CD4-positive, alpha-beta T cell treated with Interleukin-15 for 4 hours (primary cell): ENCODE data around the gene RTL3.
"Not testable (repeated sequence)": the region's sequence is repeated elsewhere in the genome, so short reads cannot be mapped to it uniquely, and the experiment has no call there.

Experiments used
- DNase-seq: peaks from one replicate; pipeline ENCODE4 v3.0.0-alpha.2; 2020; ENCODE audit warnings: low spot score

Gene RTL3, protein sequence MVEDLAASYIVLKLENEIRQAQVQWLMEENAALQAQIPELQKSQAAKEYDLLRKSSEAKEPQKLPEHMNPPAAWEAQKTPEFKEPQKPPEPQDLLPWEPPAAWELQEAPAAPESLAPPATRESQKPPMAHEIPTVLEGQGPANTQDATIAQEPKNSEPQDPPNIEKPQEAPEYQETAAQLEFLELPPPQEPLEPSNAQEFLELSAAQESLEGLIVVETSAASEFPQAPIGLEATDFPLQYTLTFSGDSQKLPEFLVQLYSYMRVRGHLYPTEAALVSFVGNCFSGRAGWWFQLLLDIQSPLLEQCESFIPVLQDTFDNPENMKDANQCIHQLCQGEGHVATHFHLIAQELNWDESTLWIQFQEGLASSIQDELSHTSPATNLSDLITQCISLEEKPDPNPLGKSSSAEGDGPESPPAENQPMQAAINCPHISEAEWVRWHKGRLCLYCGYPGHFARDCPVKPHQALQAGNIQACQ

GRCh38 chrX:78658845-78659744 is at the start of gene RTL3:
Gene RTL3, minus strand, starts transcription at chrX:78659328. Its CDS starts 908 bp downstream, at chrX:78658420.
- no peak for DNase-seq

- no peak for DNase-seq
These were observed 49.7 kb upstream of the RTL3 start for GRCh38 chrX:78708816-78709215.

DNA sequence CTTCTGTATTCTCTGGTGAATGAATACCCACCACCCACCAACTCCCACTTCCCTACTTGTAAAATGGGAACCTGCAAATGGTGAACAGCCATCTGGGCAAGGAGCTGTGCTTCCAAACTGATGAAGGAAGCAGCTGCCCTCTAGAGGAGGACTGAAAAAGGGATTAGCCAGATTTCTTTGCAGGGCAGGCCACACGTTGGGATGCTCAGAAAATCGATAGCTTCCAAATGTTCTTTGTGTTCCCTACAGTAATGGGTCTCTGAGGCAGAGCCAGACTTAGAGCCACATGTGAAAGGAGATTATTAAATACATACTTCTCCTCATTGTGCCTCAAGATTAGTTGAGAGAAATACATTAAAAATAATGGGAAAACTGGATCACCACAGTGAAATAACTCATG is 49.1 kb upstream of the RTL3 start:
- DNase-seq = no peak

DNA sequence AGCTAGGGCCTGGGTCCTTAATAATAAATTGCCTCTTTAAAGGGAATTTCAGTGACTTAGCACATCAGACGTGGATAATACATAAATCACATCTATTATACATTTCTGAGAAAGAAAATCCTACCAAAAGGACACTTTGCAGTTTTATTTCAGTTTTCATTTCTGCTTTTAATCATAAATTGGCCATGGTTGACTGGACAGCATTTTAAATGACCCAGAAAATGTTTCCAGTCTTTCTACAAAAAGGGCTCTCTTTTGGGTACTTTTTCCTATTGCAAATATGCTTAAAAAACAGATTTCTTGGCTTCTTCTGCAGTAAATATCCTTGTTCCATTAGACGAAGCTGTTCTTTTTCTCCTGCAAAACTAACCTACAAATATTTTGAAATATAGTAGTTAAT is 46.9 kb upstream of the RTL3 start:
- no peak for DNase-seq

DNA sequence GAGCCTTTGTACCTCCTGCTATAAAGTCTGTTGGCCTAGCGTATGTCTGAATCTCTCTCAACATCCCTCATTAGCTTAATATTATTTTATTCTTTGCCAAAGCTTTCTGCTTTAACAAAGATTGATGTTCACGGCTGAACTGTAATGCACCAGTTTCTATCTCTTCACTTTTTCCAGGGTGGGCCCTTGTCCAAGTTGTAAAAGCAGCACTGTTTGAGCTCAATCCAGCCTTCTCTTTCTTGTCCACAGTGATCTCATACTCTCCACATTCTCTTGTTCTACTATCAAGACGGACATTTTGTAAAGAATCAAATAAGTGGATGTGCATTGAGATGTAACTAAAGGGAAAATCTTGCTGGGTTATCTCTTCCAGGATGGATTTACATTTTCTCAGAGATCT is 34.4 kb upstream of the RTL3 start:
- DNase-seq = no peak

- no peak for DNase-seq
These were observed 33.9 kb upstream of the RTL3 start for GRCh38 chrX:78693012-78693411.

- no peak for DNase-seq
These were observed 28.5 kb upstream of the RTL3 start for GRCh38 chrX:78687586-78687985.

- DNase-seq = no peak
These were observed 14.1 kb upstream of the RTL3 start for GRCh38 chrX:78673246-78673645.

DNA sequence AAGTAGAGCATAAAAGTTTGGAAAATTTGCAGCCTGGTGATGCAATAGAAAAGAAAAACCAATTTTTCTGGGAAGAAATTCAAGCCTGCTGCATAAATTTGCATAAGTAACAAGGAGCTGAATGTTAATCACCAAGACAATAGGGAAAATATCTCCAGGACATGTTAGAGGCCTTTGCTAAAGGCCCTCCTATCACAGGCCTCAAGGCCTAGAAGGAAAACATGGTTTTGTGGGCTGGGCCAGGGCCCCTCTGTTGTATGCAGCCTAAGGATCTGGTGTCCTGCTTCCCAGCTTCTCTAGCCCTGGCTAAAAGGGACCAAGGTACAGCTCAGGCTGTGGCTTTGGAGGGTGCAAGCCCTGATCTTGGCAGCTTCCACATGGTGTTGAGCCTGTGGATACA is 6.2 kb upstream of the RTL3 start:
- DNase-seq = no peak

DNA sequence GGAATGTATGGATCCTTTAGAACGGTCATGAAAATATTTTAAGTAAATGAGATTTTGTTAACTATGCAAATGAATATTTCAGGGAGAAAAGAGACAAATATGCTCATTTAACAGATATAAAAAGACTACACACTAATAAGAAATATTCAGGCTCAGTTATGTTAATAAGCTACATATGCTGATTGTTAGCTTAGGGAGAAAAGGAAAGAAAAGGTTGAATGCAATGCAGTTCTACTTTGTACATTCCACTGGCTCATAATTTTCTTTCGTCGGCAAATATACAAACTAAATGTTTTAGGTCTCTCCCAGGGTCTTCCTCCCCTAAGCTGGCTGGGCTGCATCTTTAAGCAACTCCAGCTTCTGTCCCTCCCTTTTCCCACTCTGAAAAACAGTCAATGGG is 2.7 kb upstream of the RTL3 start:
- no peak for DNase-seq

DNA sequence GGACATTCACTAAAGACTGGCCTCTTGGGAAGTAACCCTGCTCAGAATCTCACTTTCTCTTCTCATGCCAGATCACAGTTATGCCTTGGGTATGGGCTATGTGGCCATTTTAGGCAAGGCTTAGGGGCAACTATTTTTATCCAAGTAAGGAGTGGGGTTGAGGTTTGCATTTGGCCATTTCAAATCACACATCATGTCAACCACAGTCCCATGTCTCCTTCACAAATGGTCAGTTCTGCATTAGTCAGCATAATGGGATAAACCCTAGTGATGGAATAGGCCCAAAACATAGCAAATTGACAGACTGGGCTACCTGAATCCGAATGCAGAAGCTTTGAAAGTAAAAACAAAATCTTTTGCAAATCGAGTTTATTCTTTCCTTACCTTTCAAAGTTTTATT is 827 bp upstream of the RTL3 start:
- no peak for DNase-seq

- DNase-seq = no peak
These were observed 714 bp downstream of the RTL3 start for GRCh38 chrX:78658414-78658813.

DNA sequence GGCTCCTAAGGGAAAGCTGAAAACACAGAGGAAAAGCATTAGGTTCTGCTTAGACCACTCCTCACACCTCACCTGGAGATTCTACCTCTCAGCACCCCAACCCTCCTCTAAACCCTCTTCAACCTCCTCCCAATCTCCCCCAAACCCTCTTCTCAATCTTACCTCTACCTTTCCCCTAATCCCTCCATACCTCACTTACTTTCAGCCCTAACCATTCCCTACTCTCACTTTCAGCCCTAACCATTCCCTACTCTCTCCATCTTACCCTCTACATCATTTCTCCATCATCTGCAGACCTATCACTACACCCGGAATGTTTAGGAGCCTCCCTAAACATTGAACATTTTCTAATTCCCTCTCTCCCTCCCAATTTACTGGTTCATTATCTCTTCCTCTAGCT is 3.5 kb downstream of the RTL3 start:
- DNase-seq = no peak

GRCh38 chrX:78653118-78653822 is 5.9 kb downstream of the RTL3 start:
- DNase-seq = peak; percentile 26

- peak; percentile 17 for DNase-seq
These were observed 8.2 kb downstream of the RTL3 start for GRCh38 chrX:78650906-78651437.

GRCh38 chrX:78643874-78644273 is 15.3 kb downstream of the RTL3 start:
- DNase-seq = no peak

DNA sequence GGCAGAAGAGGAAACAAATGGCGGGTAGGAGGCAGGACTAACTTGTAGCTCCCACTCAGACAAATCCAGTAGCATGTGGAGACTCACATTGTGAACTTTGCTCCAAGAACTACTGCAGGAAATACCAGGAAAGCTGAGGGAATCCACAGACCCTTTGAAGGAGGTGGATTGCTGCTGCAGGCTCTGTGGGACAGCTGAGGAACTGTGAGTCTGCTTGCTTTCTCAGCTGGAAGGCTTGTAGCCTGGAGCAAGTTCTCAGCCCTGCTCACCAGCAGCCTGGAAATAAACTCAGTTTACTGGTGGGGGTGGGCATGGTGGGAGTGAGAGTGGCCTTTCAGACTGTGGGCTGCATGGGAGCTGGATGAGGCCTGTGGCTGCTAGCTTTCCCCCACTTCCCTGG is 16.0 kb downstream of the RTL3 start:
- no peak for DNase-seq

DNA sequence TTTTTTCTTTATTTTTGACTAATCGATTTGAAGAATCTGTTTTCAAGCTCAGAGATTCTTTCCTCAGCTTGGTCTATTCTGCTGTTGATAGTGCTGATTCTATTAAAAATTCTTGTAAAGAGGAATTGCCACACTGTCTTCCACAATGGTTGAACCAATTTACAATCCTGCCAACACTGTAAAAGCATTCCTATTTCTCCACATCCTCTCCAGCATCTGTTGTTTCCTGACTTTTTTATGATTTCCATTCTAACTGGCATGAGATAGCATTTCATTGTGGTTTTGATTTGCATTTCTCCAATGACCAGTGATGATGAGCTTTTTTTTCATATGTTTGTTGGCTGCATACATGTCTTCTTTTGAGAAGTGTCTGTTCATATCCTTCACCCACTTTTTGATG is 23.0 kb downstream of the RTL3 start:
- DNase-seq = not testable (repeated sequence)

- no peak for DNase-seq
These were observed 33.9 kb downstream of the RTL3 start for GRCh38 chrX:78624962-78625909.

DNA sequence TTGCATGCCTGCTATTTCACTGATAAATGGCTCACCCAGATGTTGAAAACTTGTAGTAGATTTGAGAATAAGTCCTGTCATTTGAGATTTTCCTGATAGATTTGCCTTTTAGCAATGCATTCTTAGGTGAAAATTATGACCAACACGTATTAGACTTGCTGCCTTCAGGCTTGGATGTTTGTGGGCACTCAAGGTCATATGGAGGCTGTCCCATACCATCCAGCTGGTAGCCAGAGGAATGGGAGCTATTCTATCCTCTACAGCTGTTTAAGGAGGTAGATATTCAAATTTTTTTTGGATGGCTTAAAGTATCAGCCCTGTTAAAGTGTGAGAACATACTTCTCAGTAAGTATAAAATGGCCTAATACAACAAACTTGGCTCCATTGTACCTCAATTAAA is 34.7 kb downstream of the RTL3 start:
- DNase-seq = no peak

DNA sequence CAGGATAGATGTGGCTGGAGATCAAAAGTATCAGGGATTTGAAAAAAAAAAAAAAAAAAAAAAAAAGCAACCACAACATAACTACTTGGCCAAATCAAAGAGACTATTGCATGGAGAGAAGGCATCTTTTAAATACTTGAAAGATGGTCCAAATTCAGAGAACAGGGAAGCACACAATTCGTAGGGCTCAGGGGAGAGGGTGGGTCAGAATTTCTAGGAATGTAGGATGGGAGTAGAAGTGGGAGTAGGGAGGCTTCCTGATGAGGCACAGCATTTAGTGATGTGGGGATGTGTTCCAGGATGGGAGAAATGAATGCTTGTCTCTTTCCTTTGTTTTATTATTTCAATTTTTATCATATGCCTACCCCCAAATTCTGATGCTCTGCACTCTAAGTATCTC is 36.3 kb downstream of the RTL3 start:
- DNase-seq = no peak
